Lung (tissue), 12 donors: ENCODE data around the gene TMEM50B. TPM values are rescaled to one million over a fixed set of nuclear protein-coding genes. Genes with fewer than 3 reads are reported as not detected.
A peak's percentile ranks its signal among the peaks of the same experiment; 100 is the strongest.

ENCODE experiments used
- ATAC-seq: fragments of 200-7000 bp; cut with Tn5 transposase; one replicate; pipeline ENCODE4 v1.9.1; 2020; ENCODE audit warnings: moderate number of reproducible peaks; ENCODE audit not compliant: insufficient read depth, low FRiP score
- DNase-seq, 3 donors: peaks; one replicate each; pipeline ENCODE4 v3.0.0-alpha.2; 2013 to 2017
- H3K27ac ChIP-seq, 2 donors: one replicate each; pipeline ENCODE4 v1.5.1; 2013; ENCODE audit warnings: mild to moderate bottlenecking in 2 of 2, moderate library complexity in 2 of 2, control low read depth in 1 of 2, inconsistent platforms in 1 of 2, low read depth in 1 of 2, low read length in 1 of 2
- H3K27me3 ChIP-seq, 3 donors: one replicate each; pipeline ENCODE4 v1.5.1; 2013; ENCODE audit warnings: low read length in 2 of 3; ENCODE audit not compliant: control insufficient read depth in 3 of 3, insufficient read depth in 3 of 3
- H3K36me3 ChIP-seq, 4 donors: one replicate each; pipeline ENCODE4 v1.5.1; 2013; ENCODE audit warnings: low read length in 4 of 4, mild to moderate bottlenecking in 1 of 4, moderate library complexity in 1 of 4; ENCODE audit not compliant: control insufficient read depth in 4 of 4, insufficient read depth in 4 of 4
- H3K4me1 ChIP-seq, 5 donors: one replicate each; pipeline ENCODE4 v1.5.1; 2013; ENCODE audit warnings: low read length in 5 of 5, mild to moderate bottlenecking in 2 of 5, moderate library complexity in 1 of 5; ENCODE audit not compliant: control insufficient read depth in 5 of 5, insufficient read depth in 5 of 5
- H3K4me3 ChIP-seq: one replicate; pipeline ENCODE4 v1.5.1; 2013; ENCODE audit warnings: mild to moderate bottlenecking, control low read depth, moderate library complexity
- H3K9ac ChIP-seq, 2 donors: one replicate each; pipeline ENCODE4 v1.5.1; 2013; ENCODE audit warnings: low read length in 2 of 2, control low read depth in 1 of 2; ENCODE audit not compliant: insufficient read depth in 1 of 2
- H3K9me3 ChIP-seq, 4 donors: one replicate each; pipeline ENCODE4 v1.5.1; 2013; ENCODE audit warnings: low read length in 3 of 4, mild to moderate bottlenecking in 1 of 4, moderate library complexity in 1 of 4; ENCODE audit not compliant: control insufficient read depth in 4 of 4, insufficient read depth in 3 of 4
- WGBS, 2 donors: extraction: QIAGEN DNeasy Blood & Tissue Kit; methylation state at CpG; one replicate each; pipeline ENCODE4 v1.1.7; 2013; 5-methylcytosine and 5-hydroxymethylcytosine counted together
- polyA plus RNA-seq, 2 donors: library from polyadenylated mRNA; stranded (reverse); fragments of 200-250 nt; gene quantifications; one replicate each; pipeline ENCODE4 v1.2.1, GENCODE V29; 2013
- total RNA-seq, 2 donors: library from RNA; depleted of rRNA in 1 of 2; stranded (reverse); fragments of >200 nt in 1 of 2; gene quantifications; one replicate each; pipeline ENCODE4 v1.2.1, GENCODE V29; 2014 to 2021
- TF ChIP-seq, protein P1 (sequence below): IDR thresholded peaks from 2 replicates; pipeline ENCODE4 v1.5.1; 2012; ENCODE audit warnings: mild to moderate bottlenecking; ENCODE audit errors: control extremely low read depth, extremely low read depth
- donor health status: control.
- donor health status: control.
- donor health status: Bipolar disorder and iron deficiency.
- donor health status: healthy.
- donor health status: DM: yes; HTN: yes; CAD: no.

The TMEM50B gene
- total and polyA plus RNA-seq, 4 donors = 35.4 to 73.6 (median 48.4) TPM

DNA sequence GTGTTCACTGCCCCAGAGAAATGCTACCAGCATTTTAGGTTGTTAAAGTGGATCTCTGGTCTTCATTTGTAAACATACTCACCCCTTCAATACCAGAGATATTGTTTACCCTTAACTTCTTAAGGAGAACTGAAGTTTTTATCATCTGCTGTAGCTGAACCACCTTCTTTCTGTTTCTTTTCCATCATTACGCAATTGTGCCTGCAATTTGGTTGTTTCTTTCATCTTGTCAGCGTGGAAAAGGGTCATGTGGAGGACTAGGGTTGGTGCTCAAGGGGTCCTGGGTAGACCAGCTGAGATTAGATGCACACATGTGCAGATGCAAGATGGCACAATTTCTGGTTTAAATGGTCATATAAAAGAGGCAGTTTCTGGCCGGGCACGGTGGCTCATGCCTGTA is 39.1 kb upstream of the TMEM50B start:
- Histone ChIP-seq H3K4me1 (peaks cover 0 to 7% (median 0%) of the 10 kb centered on the region in 5 donors), H3K27ac (no peak overlapping the region), H3K9me3 (no peaks in the 10 kb centered on the region), H3K27me3 (no peaks in the 10 kb centered on the region), H3K4me3 (no peak overlapping the region), H3K36me3 (peaks cover 18 to 40% (median 23%) of the 10 kb centered on the region in 4 donors), H3K9ac (no peak overlapping the region)
- 89 to 95% methylated on average over 4 of the region's 4 CpGs for WGBS, 2 donors
- ATAC-seq = no peak
- TF ChIP-seq, protein P1, sequence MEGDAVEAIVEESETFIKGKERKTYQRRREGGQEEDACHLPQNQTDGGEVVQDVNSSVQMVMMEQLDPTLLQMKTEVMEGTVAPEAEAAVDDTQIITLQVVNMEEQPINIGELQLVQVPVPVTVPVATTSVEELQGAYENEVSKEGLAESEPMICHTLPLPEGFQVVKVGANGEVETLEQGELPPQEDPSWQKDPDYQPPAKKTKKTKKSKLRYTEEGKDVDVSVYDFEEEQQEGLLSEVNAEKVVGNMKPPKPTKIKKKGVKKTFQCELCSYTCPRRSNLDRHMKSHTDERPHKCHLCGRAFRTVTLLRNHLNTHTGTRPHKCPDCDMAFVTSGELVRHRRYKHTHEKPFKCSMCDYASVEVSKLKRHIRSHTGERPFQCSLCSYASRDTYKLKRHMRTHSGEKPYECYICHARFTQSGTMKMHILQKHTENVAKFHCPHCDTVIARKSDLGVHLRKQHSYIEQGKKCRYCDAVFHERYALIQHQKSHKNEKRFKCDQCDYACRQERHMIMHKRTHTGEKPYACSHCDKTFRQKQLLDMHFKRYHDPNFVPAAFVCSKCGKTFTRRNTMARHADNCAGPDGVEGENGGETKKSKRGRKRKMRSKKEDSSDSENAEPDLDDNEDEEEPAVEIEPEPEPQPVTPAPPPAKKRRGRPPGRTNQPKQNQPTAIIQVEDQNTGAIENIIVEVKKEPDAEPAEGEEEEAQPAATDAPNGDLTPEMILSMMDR = no peak
- DNase-seq = no peak

DNA sequence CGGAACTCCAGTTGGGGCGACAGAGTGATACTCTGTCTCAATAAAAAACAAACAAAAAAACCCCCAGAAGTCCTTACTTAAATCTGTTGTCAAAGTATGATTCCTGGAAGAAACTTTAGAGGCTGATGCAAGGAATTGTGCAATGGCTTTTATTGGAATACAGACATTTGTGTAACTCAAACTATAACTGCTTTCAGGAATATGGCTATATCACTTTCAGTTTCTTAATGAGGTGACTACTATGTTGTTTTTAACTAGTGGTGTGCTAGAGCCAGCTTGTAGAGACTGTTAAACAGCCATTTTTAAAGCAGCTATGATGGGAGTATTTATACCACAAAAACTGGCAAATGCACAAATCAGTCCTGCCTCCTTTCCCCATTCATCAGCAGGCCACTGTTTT is 34.5 kb upstream of the TMEM50B start:
- peaks cover 0 to 8% (median 0%) of the 10 kb centered on the region in 5 donors for H3K4me1 ChIP-seq
- no peaks in the 10 kb centered on the region for H3K9me3 ChIP-seq
- H3K9ac ChIP-seq = peak overlapping the region in 1 of 2 donors; percentile 56
- WGBS, 2 donors = 81 to 83% methylated on average over 2 of the region's 2 CpGs
- H3K36me3 ChIP-seq = peaks cover 19 to 45% (median 31%) of the 10 kb centered on the region in 4 donors
- H3K27me3 ChIP-seq = no peaks in the 10 kb centered on the region
- DNase-seq = peak in 2 of 3 donors; percentile 62 to 84
- TF ChIP-seq, protein P1 = no peak
- ATAC-seq = no peak
- no peak overlapping the region for H3K27ac ChIP-seq
- H3K4me3 ChIP-seq = no peak overlapping the region

DNA sequence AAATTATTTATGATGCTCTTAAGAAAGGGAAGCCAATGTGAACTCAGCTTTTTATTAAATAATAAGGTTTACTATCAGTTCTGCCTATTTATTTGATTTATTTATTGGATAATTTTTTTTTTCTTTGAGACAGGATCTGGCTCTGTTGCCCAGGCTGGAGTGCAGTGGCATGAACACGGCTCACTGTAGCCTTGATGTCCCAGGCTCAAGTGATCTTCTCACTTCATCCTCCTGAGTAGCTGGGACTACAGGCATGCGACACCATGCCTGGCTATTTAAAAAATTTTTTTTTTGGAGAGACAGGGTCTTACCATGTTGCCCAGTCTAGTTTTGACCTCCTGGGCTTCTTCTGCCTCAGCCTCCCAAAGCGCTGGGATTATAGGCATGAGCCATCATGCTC is 32.7 kb upstream of the TMEM50B start:
- H3K9ac ChIP-seq = no peak overlapping the region

More for the DNA sequence above, 32.7 kb upstream of the TMEM50B start:
- no peaks in the 10 kb centered on the region for H3K9me3 ChIP-seq
- H3K27me3 ChIP-seq = no peaks in the 10 kb centered on the region
- no peak overlapping the region for H3K4me3 ChIP-seq
- H3K36me3 ChIP-seq = peaks cover 20 to 43% (median 27%) of the 10 kb centered on the region in 4 donors
- 97 to 98% methylated on average over 3 of the region's 3 CpGs for WGBS, 2 donors
- H3K4me1 ChIP-seq = peaks cover 0 to 8% (median 0%) of the 10 kb centered on the region in 5 donors
- H3K27ac ChIP-seq = no peak overlapping the region
- DNase-seq (no peak), ATAC-seq (no peak)
- TF ChIP-seq, protein P1 = no peak
